ENCODE data around the gene DIP2C.

- no peak for TF ChIP-seq CTCF (conservative IDR thresholded peaks at IDR 0.05; ENCODE audit: low read length)
- no peak for TF ChIP-seq EZH2phosphoT487 (IDR thresholded peaks at IDR 0.05; ENCODE audit: borderline replicate concordance)
These were observed 456.6 kb downstream of the DIP2C start for GRCh38 chr10:232878-233277.

Data from Loucy (cell line).